HepG2 (cell line): ENCODE measurements around the gene DMGDH. TPM values are rescaled to one million over a fixed set of nuclear protein-coding genes. Genes with fewer than 3 reads are reported as not detected.

Experiments used
- AHR ChIP-seq: IDR thresholded peaks from 2 replicates; pipeline ENCODE4 v1.6.1; 2018; ENCODE audit warnings: missing genetic modification reagents, missing compliant biosample characterization
- EP300 ChIP-seq, 3 experiments: sonication (generic) in 1 of 3; formaldehyde crosslinking in 1 of 3; IDR thresholded peaks; 2 replicates each; pipeline versions ENCODE4 v1.5.1 to v1.6.1; 2011 to 2020; ENCODE audit warnings: low read depth in 2 of 3, low read length in 2 of 3, borderline replicate concordance in 1 of 3, improper control_type of control experiment in 1 of 3, mild to moderate bottlenecking in 1 of 3, missing genetic modification reagents in 1 of 3, moderate library complexity in 1 of 3
- FOXP4 ChIP-seq: sonication (generic); formaldehyde crosslinking; IDR thresholded peaks from 2 replicates; pipeline ENCODE4 v1.4.0; 2020; ENCODE audit warnings: missing genetic modification reagents
- GPN1 ChIP-seq: sonication (generic); formaldehyde crosslinking; IDR thresholded peaks from 2 replicates; pipeline ENCODE4 v1.5.1; 2020; ENCODE audit warnings: missing genetic modification reagents, borderline replicate concordance
- HDAC1 ChIP-seq: sonication (generic); formaldehyde crosslinking; IDR thresholded peaks from 2 replicates; pipeline ENCODE4 v1.5.1; 2020; ENCODE audit warnings: mild to moderate bottlenecking, missing genetic modification reagents
- MATR3 ChIP-seq: sonication (generic); formaldehyde crosslinking; IDR thresholded peaks from 2 replicates; pipeline ENCODE4 v1.4.0; 2020; ENCODE audit warnings: missing genetic modification reagents
- PAWR ChIP-seq: sonication (generic); formaldehyde crosslinking; IDR thresholded peaks from 2 replicates; pipeline ENCODE4 v1.4.0; 2020; ENCODE audit warnings: missing genetic modification reagents, mild to moderate bottlenecking, borderline replicate concordance
- YY1 ChIP-seq: IDR thresholded peaks from 2 replicates; pipeline ENCODE4 v1.6.1; 2011; ENCODE audit warnings: low read length, low read depth, moderate library complexity, mild to moderate bottlenecking; ENCODE audit not compliant: insufficient read depth, insufficient replicate concordance
- ZFP91 ChIP-seq: sonication (generic); formaldehyde crosslinking; IDR thresholded peaks from 2 replicates; pipeline ENCODE4 v1.9.0; 2022; ENCODE audit warnings: missing genetic modification reagents, mild to moderate bottlenecking, borderline replicate concordance
- ZNF17 ChIP-seq: sonication (generic); formaldehyde crosslinking; IDR thresholded peaks from 2 replicates; pipeline ENCODE4 v1.5.0; 2020; ENCODE audit warnings: mild to moderate bottlenecking, missing genetic modification reagents
- ZNF280D ChIP-seq: sonication (generic); formaldehyde crosslinking; IDR thresholded peaks from 2 replicates; pipeline ENCODE4 v1.5.1; 2020; ENCODE audit warnings: mild to moderate bottlenecking, missing genetic modification reagents
- ZNF484 ChIP-seq: sonication (generic); formaldehyde crosslinking; IDR thresholded peaks from 2 replicates; pipeline ENCODE4 v1.5.1; 2020; ENCODE audit warnings: mild to moderate bottlenecking, low read depth, missing genetic modification reagents, borderline replicate concordance
- ZNF496 ChIP-seq: sonication (generic); formaldehyde crosslinking; IDR thresholded peaks from 2 replicates; pipeline ENCODE4 v1.8.1; 2023; ENCODE audit warnings: mild to moderate bottlenecking, moderate library complexity, missing genetic modification reagents; ENCODE audit not compliant: insufficient replicate concordance
- ZNF557 ChIP-seq: sonication (generic); formaldehyde crosslinking; IDR thresholded peaks from 2 replicates; pipeline ENCODE4 v1.4.0; 2020; ENCODE audit warnings: missing genetic modification reagents
- ZNF629 ChIP-seq: sonication (generic); formaldehyde crosslinking; conservative IDR thresholded peaks from 2 replicates; pipeline ENCODE4 v1.5.0; 2020; ENCODE audit warnings: missing genetic modification reagents
- ZNF883 ChIP-seq: sonication (generic); formaldehyde crosslinking; IDR thresholded peaks from 2 replicates; pipeline ENCODE4 v1.5.1; 2020; ENCODE audit warnings: mild to moderate bottlenecking, missing genetic modification reagents; ENCODE audit errors: not compliant biosample characterization
- polyA plus RNA-seq, 8 experiments: library from polyadenylated mRNA; depleted of rRNA in 3 of 8; stranded (reverse) in 7 of 8; unstranded in 1 of 8; fragments of >200 nt; fragmentation: Illumina TruSeq in 4 of 8; extraction: Trizol in 4 of 8; gene quantifications; 2 replicates each; pipeline versions ENCODE4 v1.2.1 to v1.2.3, GENCODE V29; 2011 to 2016; ENCODE audit warnings: low read depth in 4 of 8, missing spikeins in 1 of 8, mixed read lengths in 1 of 8; ENCODE audit not compliant: insufficient read depth in 1 of 8
- total RNA-seq, 5 experiments: library from RNA; depleted of rRNA; stranded (reverse); fragments of >200 nt; fragmentation: Illumina TruSeq; extraction: Trizol; gene quantifications; 2 replicates each; pipeline ENCODE4 v1.2.3, GENCODE V29; 2016; ENCODE audit warnings: low read depth in 1 of 5

The DMGDH gene
- total and polyA plus RNA-seq, 2 of the 13 experiments (the other 11 are each of a cell fraction or from before 2014, with no cell fraction given), result 3.6 to 7.9 TPM

- no peak for TF ChIP-seq MATR3 (CRISPR knock-in tag)
- peak in 1 of 2 experiments; percentile 60; a peak in 1 of 4 replicates for TF ChIP-seq EP300 (IDR thresholded peaks at IDR 0.05; ENCODE audit: low read depth in 2 of 2, low read length in 2 of 2)
- no peak for TF ChIP-seq EP300 (CRISPR knock-in tag; IDR thresholded peaks at IDR 0.05; ENCODE audit: borderline replicate concordance)
- no peak for TF ChIP-seq ZNF496 (CRISPR knock-in tag)
- TF ChIP-seq YY1, result no peak
- TF ChIP-seq ZNF557, result no peak
- peak; percentile 28; the same call in 1 of the 2 replicates for TF ChIP-seq FOXP4 (CRISPR knock-in tag)
- no peak for TF ChIP-seq PAWR (CRISPR knock-in tag)
- TF ChIP-seq ZNF17, result no peak
- TF ChIP-seq ZNF629 (CRISPR knock-in tag), result no peak
- TF ChIP-seq ZNF280D (CRISPR knock-in tag), result no peak
- no peak for TF ChIP-seq AHR (CRISPR knock-in tag)
- no peak for TF ChIP-seq GPN1
- no peak for TF ChIP-seq ZFP91
- TF ChIP-seq ZNF484 (CRISPR knock-in tag), result no peak
- TF ChIP-seq ZNF883 (CRISPR knock-in tag), result no peak
- TF ChIP-seq HDAC1 (CRISPR knock-in tag), result 0 out of 2 replicates have a peak, but pooled peaks have one; percentile 23
Measured at GRCh38 chr5:78958672-78959445, 110.6 kb downstream of the DMGDH start (continued).
